T-cell (primary cell): ENCODE data around the gene PDE4A. TPM values are rescaled to one million over a fixed set of nuclear protein-coding genes. Genes with fewer than 3 reads are reported as not detected.
A peak's percentile ranks its signal among the peaks of the same experiment; 100 is the strongest.
"Not testable (repeated sequence)": the region's sequence is repeated elsewhere in the genome, so short reads cannot be mapped to it uniquely, and the experiment has no call there.

Source experiments
- ATAC-seq, 4 experiments: fragments of 200-7000 bp in 3 of 4; fragments of 150-1000 bp in 1 of 4; cut with Tn5 transposase; replicated peaks in 1 of 4; 1 replicate in 3 of 4; 2 replicates in 1 of 4; pipeline ENCODE4 v1.10.0; 2021; ENCODE audit warnings: moderate library complexity in 3 of 4, mild to moderate bottlenecking in 2 of 4, moderate number of reproducible peaks in 1 of 4
- CTCF ChIA-PET, 2 donors: fragments of 300-600 bp; sonication (Branson Sonifier 250); formaldehyde crosslinking; loops; one replicate each; lab custom pipeline; 2022; ENCODE audit warnings: antibody characterized with exemption in 2 of 2; lab: Charles Lee
- POLR2A ChIA-PET, 2 donors: fragments of 300-600 bp; sonication (Branson Sonifier 250); formaldehyde crosslinking; loops; one replicate each; lab custom pipeline; 2022; ENCODE audit warnings: antibody characterized with exemption in 2 of 2; lab: Charles Lee
- DNase-seq, 35 experiments: peaks; one replicate each; pipeline versions ENCODE4 v3.0.0 to v3.0.0-alpha.2; 2013 to 2023
- H3K27ac ChIP-seq: one replicate; pipeline ENCODE4 v1.5.1; 2013; ENCODE audit warnings: low read length
- H3K27me3 ChIP-seq, 2 experiments: replicated peaks in 1 of 2; 1 replicate in 1 of 2; 2 replicates in 1 of 2; pipeline versions ENCODE4 v1.6.1 to v1.7.0; 2013; ENCODE audit warnings: low read length in 1 of 2, mixed read lengths in 1 of 2; ENCODE audit not compliant: control insufficient read depth in 2 of 2, insufficient read depth in 2 of 2; ENCODE audit errors: extremely low read depth in 1 of 2
- H3K36me3 ChIP-seq, 2 donors: 1 replicate in 1 of 2; 2 replicates in 1 of 2; pipeline versions ENCODE4 v1.6.1 to v1.7.0; 2013; ENCODE audit warnings: low read length in 1 of 2; ENCODE audit not compliant: control insufficient read depth in 2 of 2, insufficient read depth in 1 of 2; ENCODE audit errors: extremely low read depth in 1 of 2
- H3K4me1 ChIP-seq, 2 experiments: 1 replicate in 1 of 2; 2 replicates in 1 of 2; pipeline versions ENCODE4 v1.6.1 to v1.7.0; 2013; ENCODE audit warnings: low read length in 2 of 2, mixed read lengths in 1 of 2; ENCODE audit not compliant: insufficient read depth in 2 of 2, control insufficient read depth in 1 of 2; ENCODE audit errors: extremely low read depth in 1 of 2
- H3K4me3 ChIP-seq, 2 donors: 1 replicate in 1 of 2; 2 replicates in 1 of 2; pipeline versions ENCODE4 v1.5.1 to v1.7.0; 2013; ENCODE audit warnings: mild to moderate bottlenecking in 2 of 2, low read length in 1 of 2, moderate library complexity in 1 of 2; ENCODE audit not compliant: control insufficient read depth in 1 of 2; ENCODE audit errors: extremely low read depth in 1 of 2
- H3K9me3 ChIP-seq: 2 replicates; pipeline ENCODE4 v1.7.0; 2013
- H3K27ac Mint-ChIP-seq, 2 donors: one replicate each; pipeline ENCODE4 v1.8.0; 2020 to 2021; ENCODE audit warnings: mild to moderate bottlenecking in 2 of 2, mixed read lengths in 2 of 2
- H3K27me3 Mint-ChIP-seq, 2 donors: one replicate each; pipeline ENCODE4 v1.8.0; 2021 to 2022; ENCODE audit warnings: mixed read lengths in 2 of 2
- H3K36me3 Mint-ChIP-seq: one replicate; pipeline ENCODE4 v1.8.0; 2021; ENCODE audit warnings: mixed read lengths
- H3K4me1 Mint-ChIP-seq, 3 donors: one replicate each; pipeline ENCODE4 v1.8.0; 2020 to 2022; ENCODE audit warnings: mixed read lengths in 3 of 3, mild to moderate bottlenecking in 1 of 3
- H3K4me3 Mint-ChIP-seq, 3 donors: one replicate each; pipeline ENCODE4 v1.8.0; 2020 to 2022; ENCODE audit warnings: mild to moderate bottlenecking in 3 of 3, mixed read lengths in 3 of 3, moderate library complexity in 3 of 3
- H3K9me3 Mint-ChIP-seq, 3 donors: one replicate each; pipeline ENCODE4 v1.8.0; 2020 to 2022; ENCODE audit warnings: mixed read lengths in 3 of 3
- WGBS: methylation state at CpG from one replicate; pipeline ENCODE4 v1.1.5; 2013; ENCODE audit warnings: missing lambda C conversion rate; ENCODE audit not compliant: insufficient coverage; 5-methylcytosine and 5-hydroxymethylcytosine counted together
- total RNA-seq, 35 experiments: library from RNA in 6 of 35; stranded (reverse) in 6 of 35; fragments of 120-200 nt in 1 of 35; gene quantifications; one replicate each; pipeline versions ENCODE4 v1.2.1 to v1.2.4 and lab custom pipeline; 2013 to 2026

PDE4A gene
- 10 to 100 TPM in 1 of 5 donors, 1 to 10 TPM in 4; 2.2 to 13.3 (median 6.2) TPM for total RNA-seq
- 4.3 TPM for total RNA-seq (2013)
- total RNA-seq (lab: John Stamatoyannopoulos, UW): 0.80 to 22.9 (median 4.7) reads per million in 29 experiments

GRCh38 chr19:10420444-10421239 is at the start of gene PDE4A:
TSS of gene PDE4A (plus strand) at chr19:10420538. CDS start at chr19:10420765, 227 bp downstream.
- WGBS: 1% methylated on average over 99 of the region's 104 CpGs
- ChIA-PET POLR2A (no interaction called here), CTCF (interaction anchor here in 1 of 2 donors (0.6 to 1.5 kb wide), 3 partner anchors 12 to 92 kb away, joined by 3 to 4 read pairs (median 4); partner anchors contain the start of gene CDC37)

GRCh38 chr19:10372690-10373089 is 47.6 kb upstream of the PDE4A start:
- Mint-ChIP-seq H3K27me3 (no peaks in the 10 kb centered on the region), H3K36me3 (peaks cover 23% of the 10 kb centered on the region), H3K27ac (no peak overlapping the region), H3K9me3 (no peaks in the 10 kb centered on the region), H3K4me3 (no peak overlapping the region), H3K4me1 (peaks cover 7 to 14% (median 9%) of the 10 kb centered on the region in 3 donors)
- H3K27me3 ChIP-seq: no peaks in the 10 kb centered on the region
- DNase-seq (peak in 1 of 35 experiments; percentile 26), ATAC-seq (no peak)
- CTCF ChIA-PET: no interaction called here
- WGBS: 92% methylated on average over 2 of the region's 3 CpGs
- POLR2A ChIA-PET: interaction anchor here (0.6 kb wide), 2 partner anchors 31 to 84 kb away, joined by 4 to 5 read pairs; no protein-coding TSS in a partner anchor
- H3K9me3 ChIP-seq: no peaks in the 10 kb centered on the region
- H3K4me3 ChIP-seq: no peak overlapping the region
- peaks cover 0 to 32% of the 10 kb centered on the region in 2 donors for H3K36me3 ChIP-seq
- H3K4me1 ChIP-seq: no peaks in the 10 kb centered on the region
- H3K27ac ChIP-seq: no peak overlapping the region

More at GRCh38 chr19:10420444-10421239, at the start of gene PDE4A:
- Histone ChIP-seq H3K27ac (no peak within 1 kb of the TSS), H3K4me1 (peaks cover 17 to 87% of the 10 kb centered on the region in 2 experiments), H3K27me3 (peaks cover 8 to 94% of the 10 kb centered on the region in 2 experiments), H3K36me3 (no peaks in the 10 kb centered on the region), H3K4me3 (peak within 1 kb of the TSS; percentile 19 to 52), H3K9me3 (no peaks in the 10 kb centered on the region)
- H3K27me3 Mint-ChIP-seq: peaks cover 50 to 60% of the 10 kb centered on the region in 2 donors
- DNase-seq: peak in 30 of 35 experiments; percentile 39 to 79 (median 57)
- H3K27ac Mint-ChIP-seq: peak within 1 kb of the TSS; percentile 40 to 51
- H3K4me1 Mint-ChIP-seq: peaks cover 49 to 76% (median 69%) of the 10 kb centered on the region in 3 donors
- no peaks in the 10 kb centered on the region for H3K36me3 Mint-ChIP-seq
- peak within 1 kb of the TSS; percentile 60 to 72 (median 67) for H3K4me3 Mint-ChIP-seq
- ATAC-seq: peak in 1 of 4 experiments; percentile 5
- no peaks in the 10 kb centered on the region for H3K9me3 Mint-ChIP-seq

- ATAC-seq (no peak), DNase-seq (no peak)
- no peak overlapping the region for H3K27ac ChIP-seq
- H3K4me3 ChIP-seq: no peak overlapping the region
- CTCF ChIA-PET: interaction anchor here in 1 of 2 donors (0.6 to 1.0 kb wide), 2 partner anchors 16 to 76 kb away, joined by 3 to 6 read pairs; no protein-coding TSS in a partner anchor
- no peak overlapping the region for H3K4me3 Mint-ChIP-seq
- no peaks in the 10 kb centered on the region for H3K9me3 Mint-ChIP-seq
- H3K36me3 ChIP-seq: peaks cover 0 to 27% of the 10 kb centered on the region in 2 donors
- peaks cover 20% of the 10 kb centered on the region for H3K36me3 Mint-ChIP-seq
- H3K4me1 Mint-ChIP-seq: peaks cover 15 to 20% (median 16%) of the 10 kb centered on the region in 3 donors
- H3K4me1 ChIP-seq: peaks cover 6 to 18% of the 10 kb centered on the region in 2 experiments
- POLR2A ChIA-PET: interaction anchor here in 1 of 2 donors (0.7 kb wide), 2 partner anchors 34 to 169 kb away, joined by 3 to 4 read pairs; no protein-coding TSS in a partner anchor
- H3K9me3 ChIP-seq: no peaks in the 10 kb centered on the region
- WGBS: 97% methylated on average over 3 of the region's 5 CpGs
- H3K27ac Mint-ChIP-seq: no peak overlapping the region
- H3K27me3 ChIP-seq: no peaks in the 10 kb centered on the region
- H3K27me3 Mint-ChIP-seq: no peaks in the 10 kb centered on the region
Measured at GRCh38 chr19:10374931-10375330, 45.4 kb upstream of the PDE4A start.

- ATAC-seq: not testable (repeated sequence)
- POLR2A ChIA-PET: interaction anchor here in 1 of 2 donors (0.6 kb wide), 1 partner anchor 22 kb away, joined by 6 read pairs; no protein-coding TSS in a partner anchor
- 100% methylated on average over 2 of the region's 2 CpGs for WGBS
Measured at GRCh38 chr19:10377140-10377640, 43.1 kb upstream of the PDE4A start.

GRCh38 chr19:10378124-10378523 is 42.2 kb upstream of the PDE4A start:
- no peak overlapping the region for H3K4me3 Mint-ChIP-seq
- POLR2A ChIA-PET: no interaction called here

More at GRCh38 chr19:10377140-10377640, 43.1 kb upstream of the PDE4A start:
- H3K27ac Mint-ChIP-seq, H3K27me3 ChIP-seq, H3K9me3 Mint-ChIP-seq, CTCF ChIA-PET, H3K27ac ChIP-seq, H3K4me3 Mint-ChIP-seq, H3K9me3 ChIP-seq, H3K27me3 Mint-ChIP-seq, H3K4me3 ChIP-seq, DNase-seq: not testable (repeated sequence)
- H3K4me1 ChIP-seq: peaks cover 13 to 28% of the 10 kb centered on the region in 2 experiments
- peaks cover 0 to 19% of the 10 kb centered on the region in 2 donors for H3K36me3 ChIP-seq
- peaks cover 26 to 32% (median 32%) of the 10 kb centered on the region in 3 donors for H3K4me1 Mint-ChIP-seq
- peaks cover 20% of the 10 kb centered on the region for H3K36me3 Mint-ChIP-seq

More at GRCh38 chr19:10378124-10378523, 42.2 kb upstream of the PDE4A start:
- Mint-ChIP-seq H3K27me3 (no peaks in the 10 kb centered on the region), H3K4me1 (peaks cover 26 to 32% (median 32%) of the 10 kb centered on the region in 3 donors), H3K9me3 (no peaks in the 10 kb centered on the region), H3K27ac (no peak overlapping the region), H3K36me3 (peaks cover 20% of the 10 kb centered on the region)
- CTCF ChIA-PET: interaction anchor here in 1 of 2 donors (0.6 kb wide), 1 partner anchor 40 kb away, joined by 3 read pairs; no protein-coding TSS in a partner anchor
- no peak for DNase-seq
- no peak overlapping the region for H3K4me3 ChIP-seq
- 96% methylated on average over 4 of the region's 8 CpGs for WGBS
- no peak for ATAC-seq
- no peaks in the 10 kb centered on the region for H3K9me3 ChIP-seq
- peaks cover 13 to 28% of the 10 kb centered on the region in 2 experiments for H3K4me1 ChIP-seq
- no peaks in the 10 kb centered on the region for H3K27me3 ChIP-seq
- H3K27ac ChIP-seq: no peak overlapping the region
- H3K36me3 ChIP-seq: peaks cover 0 to 19% of the 10 kb centered on the region in 2 donors
